ENCODE measurements around the gene SRGAP2B.
"Not testable (repeated sequence)": the region's sequence is repeated elsewhere in the genome, so short reads cannot be mapped to it uniquely, and the experiment has no call there.

SRGAP2B gene

GRCh38 chr1:144917154-144918026 lies 177.7 kb downstream of the SRGAP2B start:
- DNase-seq (ENCODE audit: extremely low read depth in 1 of 2, low read depth in 1 of 2), result not testable (repeated sequence)

- DNase-seq (ENCODE audit: extremely low read depth in 1 of 2, low read depth in 1 of 2), result not testable (repeated sequence)
Measured at GRCh38 chr1:144913977-144914734, 181.0 kb downstream of the SRGAP2B start.

- DNase-seq (ENCODE audit: extremely low read depth in 1 of 2, low read depth in 1 of 2), result not testable (repeated sequence)
Measured at GRCh38 chr1:144913458-144913857, 181.7 kb downstream of the SRGAP2B start.

GRCh38 chr1:144910729-144911128 lies 184.4 kb downstream of the SRGAP2B start:
- DNase-seq (ENCODE audit: extremely low read depth in 1 of 2, low read depth in 1 of 2), result not testable (repeated sequence)

- not testable (repeated sequence) for DNase-seq (ENCODE audit: extremely low read depth in 1 of 2, low read depth in 1 of 2)
Measured at GRCh38 chr1:144900841-144901240, 194.3 kb downstream of the SRGAP2B start.

GRCh38 chr1:144894454-144895201 lies 200.5 kb downstream of the SRGAP2B start:
- DNase-seq (ENCODE audit: extremely low read depth in 1 of 2, low read depth in 1 of 2), result not testable (repeated sequence)

GRCh38 chr1:144893710-144894438 lies 201.3 kb downstream of the SRGAP2B start:
- not testable (repeated sequence) for DNase-seq (ENCODE audit: extremely low read depth in 1 of 2, low read depth in 1 of 2)

- not testable (repeated sequence) for DNase-seq (ENCODE audit: extremely low read depth in 1 of 2, low read depth in 1 of 2)
Measured at GRCh38 chr1:144893062-144893461, 202.1 kb downstream of the SRGAP2B start.

- not testable (repeated sequence) for DNase-seq (ENCODE audit: extremely low read depth in 1 of 2, low read depth in 1 of 2)
Measured at GRCh38 chr1:144889450-144890115, 205.5 kb downstream of the SRGAP2B start.

- peak in 1 of 2 donors; percentile 10 for DNase-seq (ENCODE audit: extremely low read depth in 1 of 2, low read depth in 1 of 2)
Measured at GRCh38 chr1:144883022-144883421, 212.1 kb downstream of the SRGAP2B start.

- not testable (repeated sequence) for DNase-seq (ENCODE audit: extremely low read depth in 1 of 2, low read depth in 1 of 2)
Measured at GRCh38 chr1:144882343-144882742, 212.8 kb downstream of the SRGAP2B start.

GRCh38 chr1:144858607-144859006 lies 236.5 kb downstream of the SRGAP2B start:
- not testable (repeated sequence) for DNase-seq (ENCODE audit: extremely low read depth in 1 of 2, low read depth in 1 of 2)
